LHCN-M2 (cell line): ENCODE results near the gene MTX2. TPM values are rescaled to one million over a fixed set of nuclear protein-coding genes. Genes with fewer than 3 reads are reported as not detected.
"Not testable (repeated sequence)": the region's sequence is repeated elsewhere in the genome, so short reads cannot be mapped to it uniquely, and the experiment has no call there.

Source experiments
- DNase-seq: peaks from one replicate; pipeline ENCODE4 v3.0.0-alpha.2; 2012; ENCODE audit warnings: low read depth
- total RNA-seq: library from RNA; depleted of rRNA; stranded (reverse); fragments of >200 nt; gene quantifications from 2 replicates; pipeline ENCODE4 v1.2.3, GENCODE V29; 2014; rRNA removed

Gene MTX2
- total RNA-seq, 1 experiment from 2014 or later = 32.3 TPM

- not testable (repeated sequence) for DNase-seq
These were observed 103.9 kb downstream of the MTX2 start for GRCh38 chr2:176373155-176373554.

DNA sequence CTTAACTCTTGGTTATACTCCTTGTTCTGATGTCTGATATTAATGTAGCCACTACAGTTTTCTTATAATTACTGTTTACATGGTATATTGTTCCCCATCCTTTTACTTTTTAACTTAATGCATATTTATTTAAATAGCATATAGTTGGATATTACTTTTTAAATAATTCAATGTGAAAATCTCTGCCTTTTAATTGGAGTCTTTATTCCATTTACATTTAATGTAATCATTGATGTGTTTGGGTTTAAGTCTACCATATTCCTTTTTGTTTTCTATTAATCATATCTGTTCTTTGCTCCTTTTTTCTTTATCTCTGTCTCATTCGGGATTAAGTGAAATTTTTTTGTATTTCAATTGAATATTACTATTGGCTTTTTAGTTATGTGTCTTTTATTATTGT, 109.1 kb downstream of the MTX2 start:
- DNase-seq = no peak

DNA sequence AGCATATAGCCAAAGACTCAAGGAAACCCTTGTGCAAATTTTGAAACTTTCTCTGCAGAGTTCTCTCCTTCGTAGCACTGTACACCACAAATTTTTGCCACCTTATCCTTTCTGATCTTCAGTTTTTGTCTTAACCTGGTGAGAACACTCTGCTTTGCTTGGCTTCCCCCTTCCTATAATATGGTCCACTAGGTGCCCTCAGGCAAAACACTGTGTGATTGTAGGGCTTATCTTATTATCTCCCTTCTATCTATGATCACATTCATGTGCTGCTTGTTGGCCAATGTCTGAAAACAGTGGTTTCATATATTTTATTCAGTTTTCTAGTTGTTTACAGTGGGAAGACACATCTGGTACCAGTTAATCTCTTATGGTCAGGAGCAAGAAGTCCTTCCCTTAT, 111.1 kb downstream of the MTX2 start:
- no peak for DNase-seq

DNA sequence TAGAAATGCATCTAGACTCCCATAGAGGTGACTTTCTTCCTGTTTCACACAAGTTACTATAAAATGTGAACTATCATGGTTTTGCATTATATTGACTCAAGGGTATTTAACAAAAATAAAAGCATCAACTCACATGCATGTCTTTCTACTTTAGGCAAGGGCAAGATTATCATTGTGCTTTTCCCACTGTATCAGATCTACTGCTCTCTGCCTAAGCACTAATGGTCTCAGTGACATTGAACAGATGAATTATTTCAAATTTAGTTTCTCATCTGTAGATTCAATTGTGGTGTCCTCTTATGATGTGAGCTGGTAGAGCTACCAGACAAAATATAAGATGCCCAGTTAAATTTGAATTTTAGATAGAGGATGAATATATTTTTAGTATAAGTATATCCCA, 113.9 kb downstream of the MTX2 start:
- DNase-seq = no peak

- DNase-seq = no peak
These were observed 114.7 kb downstream of the MTX2 start for GRCh38 chr2:176383836-176384442.

- no peak for DNase-seq
These were observed 116.0 kb downstream of the MTX2 start for GRCh38 chr2:176385219-176385759.

GRCh38 chr2:176385838-176386237, 116.6 kb downstream of the MTX2 start:
- DNase-seq = no peak

Other genes with a start within 250 kb of the MTX2 start
- gene EVX2, start 185.5 kb upstream of the MTX2 start, total RNA-seq = not detected in 2 replicates
- not detected in 2 replicates for gene HOXD13, start 176.7 kb upstream of the MTX2 start, total RNA-seq
- gene HOXD12, start 169.6 kb upstream of the MTX2 start, total RNA-seq = not detected in 2 replicates
- gene HOXD11, start 162.2 kb upstream of the MTX2 start, total RNA-seq = not detected in 2 replicates
- not detected in 2 replicates for gene HOXD10, start 152.7 kb upstream of the MTX2 start, total RNA-seq
- gene HOXD9, start 146.7 kb upstream of the MTX2 start, total RNA-seq = 0.06 TPM in 1 of 2 replicates, not detected in the other
- gene HOXD8, start 139.7 kb upstream of the MTX2 start, total RNA-seq = 0.58 and 1.4 TPM in 2 replicates
- gene HOXD4, start 117.9 kb upstream of the MTX2 start, total RNA-seq = not detected in 2 replicates
- gene HOXD3, start 112.1 kb upstream of the MTX2 start, total RNA-seq = not detected in 2 replicates
- gene HOXD1, start 80.8 kb upstream of the MTX2 start, total RNA-seq = not detected in 2 replicates